K562 (cell line): ENCODE data around the gene GMDS. TPM values are rescaled to one million over a fixed set of nuclear protein-coding genes. Genes with fewer than 3 reads are reported as not detected.

ENCODE experiments used
- CBFA2T3 ChIP-seq: fragments of 450-650 bp; IDR thresholded peaks from 2 replicates; pipeline ENCODE4 v1.6.1; 2017
- GTF3C2 ChIP-seq: IDR thresholded peaks from 3 replicates; pipeline ENCODE4 v1.6.1; 2011; ENCODE audit warnings: borderline replicate concordance, mild to moderate bottlenecking, moderate library complexity; ENCODE audit not compliant: insufficient read length; ENCODE audit errors: extremely low read depth
- HMG20A ChIP-seq: fragments of 450-650 bp; formaldehyde crosslinking; conservative IDR thresholded peaks from 2 replicates; pipeline ENCODE4 v1.4.0; 2020; ENCODE audit warnings: mild to moderate bottlenecking, mixed read lengths
- MTA2 ChIP-seq: fragments of 450-650 bp; IDR thresholded peaks from 2 replicates; pipeline ENCODE4 v1.6.1; 2016; ENCODE audit warnings: low read depth
- MYNN ChIP-seq, 2 experiments: sonication (generic); formaldehyde crosslinking in 1 of 2; IDR thresholded peaks; 2 replicates each; pipeline versions ENCODE4 v1.5.0 to v1.6.1; 2016 to 2020; ENCODE audit warnings: antibody characterized with exemption in 1 of 2, missing genetic modification reagents in 1 of 2
- RCOR1 ChIP-seq, 2 experiments: IDR thresholded peaks; 2 replicates each; pipeline ENCODE4 v1.6.1; 2012; ENCODE audit warnings: low read depth in 2 of 2, low read length in 2 of 2, borderline replicate concordance in 1 of 2, improper control_type of control experiment in 1 of 2
- RERE ChIP-seq: sonication (generic); formaldehyde crosslinking; IDR thresholded peaks from 2 replicates; pipeline ENCODE4 v1.8.0; 2023; ENCODE audit warnings: missing genetic modification reagents, mild to moderate bottlenecking, borderline replicate concordance
- TCF3 ChIP-seq: sonication (generic); formaldehyde crosslinking; IDR thresholded peaks from 2 replicates; pipeline ENCODE4 v1.4.0; 2020; ENCODE audit warnings: mild to moderate bottlenecking, missing genetic modification reagents
- polyA plus RNA-seq, 8 experiments: library from polyadenylated mRNA; depleted of rRNA in 4 of 8; stranded (reverse) in 5 of 8; unstranded in 3 of 8; fragments of >200 nt; fragmentation: Nextera tagmentation in 2 of 8; fragmentation: Illumina TruSeq in 1 of 8; extraction: Ambion mirVana in 2 of 8; extraction: Trizol in 1 of 8; gene quantifications; 2 replicates each; pipeline versions ENCODE4 v1.2.1 to v1.2.3, GENCODE V29; 2011 to 2014; ENCODE audit warnings: inconsistent platforms in 1 of 8, missing spikeins in 1 of 8
- total RNA-seq, 7 experiments: library from RNA; depleted of rRNA in 6 of 7; stranded (reverse); fragments of >200 nt in 6 of 7; fragmentation: Illumina TruSeq in 2 of 7; extraction: Trizol in 2 of 7; gene quantifications; 2 replicates each; pipeline versions ENCODE4 v1.2.1 to v1.2.3, GENCODE V29; 2011 to 2021; ENCODE audit warnings: low replicate concordance in 1 of 7

Gene GMDS
- total and polyA plus RNA-seq, 9 of the 15 experiments (the other 6 are each of a cell fraction or from before 2014, with no cell fraction given): 0.48 to 31.8 (median 13.4) TPM

GRCh38 chr6:2127484-2127911 is 117.9 kb downstream of the GMDS start (continued):
- TF ChIP-seq RCOR1 (IDR thresholded peaks at IDR 0.05; ENCODE audit: borderline replicate concordance in 1 of 2, low read depth in 2 of 2, low read length in 2 of 2) (0 out of 4 replicates have a peak, but pooled peaks of 1 of the 2 experiments have one; percentile 6), MYNN (IDR thresholded peaks at IDR 0.05) (no peak), MYNN (CRISPR knock-in tag; IDR thresholded peaks at IDR 0.05) (0 out of 2 replicates have a peak, but pooled peaks have one; percentile 13), TCF3 (CRISPR knock-in tag) (peak; percentile 8; the same call in 1 of the 2 replicates), GTF3C2 (no peak), RERE (no peak), MTA2 (no peak), CBFA2T3 (peak; percentile 13; the same call in 1 of the 2 replicates), HMG20A (CRISPR knock-in tag) (no peak)
